ENCODE results near the gene LCK. TPM values are rescaled to one million over a fixed set of nuclear protein-coding genes. Genes with fewer than 3 reads are reported as not detected.

The LCK gene
- total RNA-seq (2021; fragmentation: NEBNext Ultra II Directional; extraction: Animal tissue kit (Norgen Biotek cat#: 25700)): not detected
- long read RNA-seq: 0 reads

DNA sequence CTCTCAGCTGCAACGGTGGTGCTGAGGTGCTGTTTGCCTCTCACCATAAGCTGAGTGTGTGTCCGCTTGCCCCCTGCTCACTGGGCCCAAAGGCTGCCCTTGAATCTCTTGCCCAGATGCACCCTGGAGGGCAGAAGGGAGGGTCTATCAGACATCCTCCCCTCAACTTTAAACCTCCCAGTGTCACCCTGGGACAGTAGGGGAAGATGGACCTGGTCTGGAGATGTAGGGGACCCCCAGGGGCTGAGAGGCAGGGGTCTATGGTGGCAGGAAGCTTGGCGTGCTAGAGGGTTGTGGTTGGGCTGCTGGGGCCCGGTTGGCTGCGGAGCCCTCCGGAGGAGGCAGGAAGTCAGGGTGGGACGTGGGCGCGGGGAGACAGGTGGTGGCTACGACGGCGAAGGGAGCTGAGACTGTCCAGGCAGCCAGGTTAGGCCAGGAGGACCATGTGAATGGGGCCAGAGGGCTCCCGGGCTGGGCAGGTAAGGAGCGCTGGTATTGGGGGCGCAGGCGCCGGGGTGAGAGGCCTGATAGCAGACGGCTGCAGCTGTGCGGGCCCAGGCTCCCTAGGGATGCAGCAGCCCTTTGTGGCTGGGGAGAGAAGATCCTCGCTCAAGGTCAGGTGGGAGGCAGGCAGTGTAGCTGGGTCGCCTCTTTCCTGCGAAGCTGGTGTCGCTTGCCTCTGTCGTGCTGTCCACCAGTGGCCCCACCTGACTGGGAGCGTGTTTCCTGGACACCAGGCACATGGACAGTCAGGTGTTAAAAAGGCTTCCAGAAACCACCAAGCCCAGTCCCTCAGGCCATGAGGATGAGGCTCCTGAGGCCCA, at the start of gene LCK:
Gene LCK, plus strand, starts transcription at position 373 of the 824 bp plus-strand sequence. CDS start 23,065 bp downstream, outside the sequence.
- peaks cover 1% of the 10 kb centered on the region; the same call in 1 of the 2 replicates for H3K27me3 Mint-ChIP-seq (ENCODE audit: insufficient read depth)
- TF ChIP-seq CTCF (IDR thresholded peaks at IDR 0.05): no peak
- no peaks in the 10 kb centered on the region for H3K9me3 Mint-ChIP-seq
- H3K36me3 Mint-ChIP-seq (ENCODE audit: low read depth): no peaks in the 10 kb centered on the region
- peaks cover 34% of the 10 kb centered on the region for H3K4me1 Mint-ChIP-seq (ENCODE audit: low read depth)
- DNase-seq: no peak
- H3K27ac Mint-ChIP-seq: no peak within 1 kb of the TSS
- no peak within 1 kb of the TSS for H3K4me3 Mint-ChIP-seq

GRCh38 chr1:32204943-32205361, 46.1 kb upstream of the LCK start:
- Mint-ChIP-seq H3K4me1 (ENCODE audit: low read depth) (peaks cover 44% of the 10 kb centered on the region), H3K36me3 (ENCODE audit: low read depth) (peaks cover 7% of the 10 kb centered on the region; the same call in 1 of the 2 replicates), H3K9me3 (no peaks in the 10 kb centered on the region), H3K27me3 (ENCODE audit: insufficient read depth) (peaks cover 1% of the 10 kb centered on the region), H3K4me3 (peak overlapping the region; percentile 90), H3K27ac (peak overlapping the region; percentile 86)
- DNase-seq: no peak
- no peak for TF ChIP-seq CTCF (IDR thresholded peaks at IDR 0.05)

GRCh38 chr1:32205401-32206370, 45.4 kb upstream of the LCK start, which contains the start of gene IQCC:
Gene IQCC, plus strand, starts transcription at chr1:32205671. Its CDS starts 11 bp downstream, at chr1:32205682.
- peaks cover 7% of the 10 kb centered on the region; the same call in 1 of the 2 replicates for H3K36me3 Mint-ChIP-seq (ENCODE audit: low read depth)

GRCh38 chr1:32208469-32208868, 42.6 kb upstream of the LCK start:
- H3K27ac Mint-ChIP-seq: peak overlapping the region; percentile 59
- H3K4me3 Mint-ChIP-seq: no peak overlapping the region
- DNase-seq: no peak
- H3K4me1 Mint-ChIP-seq (ENCODE audit: low read depth): peaks cover 20% of the 10 kb centered on the region
- H3K27me3 Mint-ChIP-seq (ENCODE audit: insufficient read depth): peaks cover 1% of the 10 kb centered on the region
- H3K36me3 Mint-ChIP-seq (ENCODE audit: low read depth): peaks cover 7% of the 10 kb centered on the region; the same call in 1 of the 2 replicates
- no peak for TF ChIP-seq CTCF (IDR thresholded peaks at IDR 0.05)
- H3K9me3 Mint-ChIP-seq: no peaks in the 10 kb centered on the region

More at GRCh38 chr1:32205401-32206370, 45.4 kb upstream of the LCK start, which contains the start of gene IQCC:
- Mint-ChIP-seq H3K27ac (peak within 1 kb of the TSS; percentile 86), H3K27me3 (ENCODE audit: insufficient read depth) (peaks cover 1% of the 10 kb centered on the region), H3K9me3 (no peaks in the 10 kb centered on the region), H3K4me3 (peak within 1 kb of the TSS; percentile 90), H3K4me1 (ENCODE audit: low read depth) (peaks cover 39% of the 10 kb centered on the region)
- TF ChIP-seq CTCF (IDR thresholded peaks at IDR 0.05): peak; percentile 22; the same call in 1 of the 2 replicates
- peak; percentile 67 for DNase-seq

DNA sequence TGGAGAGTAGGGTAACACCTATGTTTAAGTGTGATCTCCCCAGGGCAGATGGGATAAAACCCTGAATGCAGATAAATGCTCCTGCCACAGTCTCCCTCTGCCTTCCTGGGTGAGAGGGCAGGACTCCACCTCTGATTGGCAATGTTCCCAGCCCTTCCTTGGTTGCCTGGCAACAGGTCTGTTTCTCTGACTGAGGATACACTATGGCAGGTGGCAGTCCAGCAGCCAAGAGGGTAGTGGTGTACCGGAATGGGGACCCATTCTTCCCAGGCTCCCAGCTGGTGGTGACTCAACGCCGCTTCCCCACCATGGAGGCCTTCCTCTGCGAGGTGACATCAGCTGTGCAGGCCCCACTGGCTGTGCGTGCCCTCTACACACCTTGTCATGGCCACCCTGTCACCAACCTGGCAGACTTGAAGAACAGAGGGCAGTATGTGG, 42.2 kb upstream of the LCK start, which contains the start of gene DCDC2B:
Gene DCDC2B, plus strand, starts transcription at position 199 of the 438 bp plus-strand sequence. Its CDS starts 5 bp downstream, at position 204.
- Mint-ChIP-seq H3K4me3 (no peak within 1 kb of the TSS; the same call in 1 of the 2 replicates), H3K36me3 (ENCODE audit: low read depth) (peaks cover 7% of the 10 kb centered on the region; the same call in 1 of the 2 replicates), H3K27ac (peak within 1 kb of the TSS; percentile 59), H3K9me3 (no peaks in the 10 kb centered on the region), H3K27me3 (ENCODE audit: insufficient read depth) (peaks cover 1% of the 10 kb centered on the region), H3K4me1 (ENCODE audit: low read depth) (peaks cover 16% of the 10 kb centered on the region)
- peak; percentile 39 for DNase-seq
- no peak for TF ChIP-seq CTCF (IDR thresholded peaks at IDR 0.05)
